Medulla oblongata (tissue), 1 donor: Measurements from ENCODE around the gene IL12RB2.
A peak's percentile ranks its signal among the peaks of the same experiment; 100 is the strongest.
"Not testable (repeated sequence)": the region's sequence is repeated elsewhere in the genome, so short reads cannot be mapped to it uniquely, and the experiment has no call there.

Experiments used
- DNase-seq: peaks from one replicate; pipeline ENCODE4 v3.0.0-alpha.2; 2015; ENCODE audit errors: extremely low spot score

The IL12RB2 gene

GRCh38 chr1:67394548-67394947 lies 86.9 kb downstream of the IL12RB2 start:
- no peak for DNase-seq

DNA sequence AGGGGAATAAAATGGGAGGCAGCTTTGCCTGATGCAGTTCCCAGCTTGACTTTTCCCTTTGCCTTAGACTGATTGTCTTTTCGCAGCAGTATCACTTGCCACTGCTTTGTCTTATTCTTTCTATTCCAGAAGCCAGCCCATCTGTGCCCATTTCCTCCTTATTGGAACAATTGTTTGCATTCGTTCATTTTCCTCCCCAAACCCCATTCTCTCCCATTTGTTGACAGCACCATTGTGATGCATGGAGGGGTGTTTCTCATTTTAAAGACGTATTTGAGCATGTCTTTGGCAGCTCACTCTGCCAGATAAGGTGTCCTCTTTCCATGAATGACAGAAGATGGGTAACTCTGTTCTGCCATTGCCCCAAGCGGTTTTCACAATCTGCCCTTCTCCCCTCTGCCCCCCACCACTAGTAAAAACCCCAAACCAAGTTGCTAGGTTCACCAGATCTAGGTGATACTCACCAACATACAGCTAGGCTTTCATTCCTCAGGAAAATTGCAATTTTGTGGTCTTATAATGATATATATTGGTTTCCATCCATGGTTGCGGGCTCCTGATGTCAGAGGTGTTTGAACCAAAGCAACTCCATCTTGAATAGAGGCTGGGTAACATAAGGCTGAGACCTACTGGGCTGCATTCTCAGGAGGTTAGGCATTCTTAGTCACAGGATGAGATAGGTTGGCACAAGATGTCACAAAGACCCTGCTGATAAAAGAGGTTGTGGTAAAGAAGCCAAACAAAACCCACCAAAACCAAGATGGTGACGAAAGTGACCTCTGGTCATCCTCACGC lies 91.7 kb downstream of the IL12RB2 start:
- no peak for DNase-seq

GRCh38 chr1:67400029-67400786 lies 92.5 kb downstream of the IL12RB2 start:
- DNase-seq = not testable (repeated sequence)

- no peak for DNase-seq
These were observed 93.8 kb downstream of the IL12RB2 start for GRCh38 chr1:67401443-67401842.

DNA sequence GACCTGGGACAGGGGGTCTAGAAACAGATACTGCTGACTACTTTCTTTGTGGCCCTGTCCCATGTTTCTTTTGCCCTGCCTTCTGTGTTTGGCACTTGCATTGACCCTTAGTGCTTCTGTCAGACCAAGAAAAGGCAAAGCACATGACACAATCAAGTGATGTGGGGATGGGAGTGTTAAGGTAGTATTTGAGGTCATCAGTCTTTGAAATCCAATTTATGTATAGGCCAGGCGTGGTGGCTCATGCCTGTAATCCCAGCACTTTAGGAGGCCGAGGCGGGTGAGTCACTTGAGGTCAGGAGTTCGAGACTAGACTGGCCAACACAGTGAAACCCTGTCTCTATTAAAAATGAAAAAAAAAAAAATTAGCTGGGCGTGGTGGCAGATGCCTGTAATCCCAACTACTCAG lies 96.5 kb downstream of the IL12RB2 start:
- DNase-seq = no peak

- no peak for DNase-seq
These were observed 98.0 kb downstream of the IL12RB2 start for GRCh38 chr1:67405473-67406245.

DNA sequence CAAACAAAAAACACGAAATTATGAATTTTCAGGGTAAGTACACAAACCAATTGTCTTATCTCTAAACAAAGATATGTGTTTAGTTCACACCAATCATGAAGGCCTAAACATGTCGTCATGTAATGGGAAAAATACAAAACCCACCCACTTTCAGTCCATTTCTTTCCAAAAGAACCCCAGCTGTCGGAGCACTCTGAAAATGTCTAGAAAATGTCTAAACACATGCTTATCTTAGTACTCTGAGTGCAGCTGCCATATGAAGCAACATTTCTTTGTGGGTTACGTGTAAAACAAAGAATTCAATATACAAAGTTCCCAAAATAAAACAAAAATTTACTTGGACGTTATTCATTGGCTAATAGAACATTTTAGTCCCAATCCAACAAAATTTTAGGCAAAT lies 99.8 kb downstream of the IL12RB2 start:
- DNase-seq = no peak

GRCh38 chr1:67408148-67408547 lies 100.5 kb downstream of the IL12RB2 start:
- no peak for DNase-seq

GRCh38 chr1:67413101-67413500 lies 105.4 kb downstream of the IL12RB2 start:
- DNase-seq = not testable (repeated sequence)

GRCh38 chr1:67414574-67414973 lies 106.9 kb downstream of the IL12RB2 start:
- DNase-seq = no peak

GRCh38 chr1:67415041-67415440 lies 107.4 kb downstream of the IL12RB2 start:
- no peak for DNase-seq

GRCh38 chr1:67417733-67418132 lies 110.1 kb downstream of the IL12RB2 start:
- DNase-seq = not testable (repeated sequence)

DNA sequence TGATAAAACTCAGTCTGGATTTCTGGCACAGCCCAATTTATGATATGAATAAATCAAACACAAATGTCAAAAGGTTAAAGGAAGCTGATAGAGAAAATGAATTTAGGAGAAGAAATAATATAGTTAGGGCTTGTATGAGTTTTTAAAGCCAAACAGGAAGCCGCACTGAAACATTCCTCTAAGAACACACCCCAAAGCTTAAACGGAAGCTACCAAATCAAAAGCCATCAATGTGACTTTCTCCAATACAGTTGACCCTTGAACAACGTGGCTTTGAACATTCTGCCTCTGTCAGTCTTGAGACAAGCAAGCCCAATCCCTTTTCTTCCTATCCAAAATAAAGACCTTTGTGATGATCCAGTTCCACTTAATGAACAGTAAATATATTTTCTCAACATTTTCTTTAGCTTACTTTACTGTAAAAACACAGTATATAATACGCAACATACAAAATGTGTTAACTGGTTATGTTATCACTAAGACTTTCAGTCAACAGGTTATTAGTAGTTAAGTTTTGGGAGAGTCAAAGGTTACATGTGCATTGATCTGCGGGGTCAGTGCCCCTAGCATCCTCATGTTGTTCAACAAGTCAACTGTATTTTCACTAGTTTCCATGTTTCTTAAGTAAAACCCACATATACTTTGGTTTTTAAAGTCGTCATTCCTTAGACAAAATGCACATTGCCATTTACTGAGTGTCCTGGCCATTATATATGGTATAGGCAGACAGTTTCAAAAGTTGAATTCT lies 111.3 kb downstream of the IL12RB2 start:
- DNase-seq = no peak

- DNase-seq = no peak
These were observed 113.3 kb downstream of the IL12RB2 start for GRCh38 chr1:67420835-67421492.

DNA sequence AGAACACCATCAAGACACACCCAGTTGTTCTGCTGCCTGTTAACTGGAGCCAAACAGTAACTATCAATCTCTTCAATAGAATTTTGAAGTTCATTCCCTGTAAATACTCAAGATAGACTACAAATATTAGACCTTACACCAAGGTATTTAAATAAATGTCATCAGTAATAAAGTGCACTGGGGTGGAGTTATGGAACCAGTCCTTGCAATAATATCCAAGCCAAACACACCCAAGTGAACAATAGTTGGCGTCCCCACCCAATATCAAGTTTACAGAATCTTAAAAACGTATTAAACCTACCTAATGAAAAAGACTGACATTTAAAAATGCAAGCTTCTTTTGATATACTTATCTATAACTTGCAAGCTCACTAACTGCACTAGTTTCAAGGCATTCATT lies 119.8 kb downstream of the IL12RB2 start:
- DNase-seq = no peak

DNA sequence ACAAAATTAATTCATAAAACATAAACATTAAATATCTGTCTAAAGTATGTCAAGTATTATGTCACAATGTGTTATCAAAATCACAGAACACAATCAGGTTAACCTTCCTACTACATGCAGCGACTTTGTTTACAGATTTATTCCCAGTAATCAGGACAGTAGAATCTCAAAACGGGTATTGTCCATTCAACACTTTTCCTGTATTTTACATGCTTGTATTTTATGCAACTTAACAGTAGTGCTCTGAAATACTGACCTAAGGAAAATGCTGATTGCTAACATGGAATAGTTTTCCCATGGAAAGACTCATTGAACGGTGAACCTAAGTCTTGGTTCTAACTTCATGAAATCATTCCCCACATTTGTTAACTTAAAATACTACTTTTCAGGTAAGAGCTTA lies 120.3 kb downstream of the IL12RB2 start:
- DNase-seq = peak; percentile 16

DNA sequence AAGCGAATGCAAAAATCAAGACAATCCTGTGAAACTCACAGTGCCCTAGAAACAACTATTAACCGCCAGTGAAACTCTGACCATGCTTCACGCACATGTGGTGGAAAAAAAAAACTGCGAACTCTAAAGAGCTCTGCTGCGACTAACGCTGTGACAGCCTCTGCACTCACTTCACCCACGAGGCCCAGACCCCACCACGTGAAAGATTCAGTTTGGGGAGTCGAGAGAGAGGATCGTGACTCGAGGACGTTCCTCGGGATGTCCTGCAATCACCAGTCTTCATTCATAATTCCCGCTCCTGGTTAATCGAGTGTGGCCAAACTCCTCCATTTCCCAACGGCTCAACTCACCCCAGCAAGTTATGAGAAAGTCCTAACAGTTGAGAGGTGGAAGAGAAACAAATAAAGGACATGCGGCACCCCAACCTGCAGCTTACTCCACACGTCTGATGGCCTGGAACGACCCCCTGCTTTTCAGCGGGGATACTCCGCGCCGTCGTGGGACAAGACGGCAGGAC lies 121.4 kb downstream of the IL12RB2 start:
- DNase-seq = peak; percentile 56

DNA sequence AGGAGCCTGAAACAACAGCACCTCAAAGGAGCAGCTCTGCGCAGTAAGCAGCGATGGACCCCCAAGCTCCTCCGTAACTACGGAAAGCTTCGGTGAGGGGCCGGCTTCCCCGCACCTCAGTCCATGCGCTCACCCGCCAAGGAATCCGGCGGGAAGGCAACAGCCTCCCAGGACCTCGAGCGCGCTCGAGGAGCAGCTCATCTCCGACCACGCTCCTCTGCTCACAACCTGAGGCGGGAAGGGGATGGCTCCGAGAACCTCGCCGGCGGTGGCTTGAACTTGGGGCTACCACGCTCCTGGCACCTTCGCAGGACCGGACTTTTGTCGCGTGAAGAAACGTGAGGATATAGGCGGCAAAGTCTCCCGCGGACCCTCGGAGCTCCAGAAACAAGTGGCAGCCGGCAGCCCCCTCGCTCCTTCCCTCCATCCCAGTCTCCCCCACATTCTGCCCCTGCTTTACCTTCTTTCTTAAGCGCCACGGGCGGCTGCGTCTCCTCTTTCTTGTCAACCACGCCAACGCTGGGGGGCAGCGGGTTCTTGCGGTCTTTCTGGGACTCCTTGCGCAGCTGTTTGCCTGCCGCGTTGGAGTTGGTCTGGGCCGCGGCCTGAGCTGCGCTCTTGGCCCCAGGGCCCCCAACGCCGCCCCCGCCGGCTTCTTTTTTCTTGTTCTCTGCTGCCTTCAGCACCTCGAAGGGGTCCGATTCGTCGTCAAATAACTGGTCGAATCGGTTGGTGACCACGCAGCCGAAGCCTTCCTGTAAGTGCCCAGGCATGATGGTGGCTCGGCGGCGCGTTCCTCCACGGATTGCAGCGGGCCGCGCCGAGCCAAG lies 122.1 kb downstream of the IL12RB2 start:
- peak; percentile 26 for DNase-seq

GRCh38 chr1:67430358-67431155 lies 122.9 kb downstream of the IL12RB2 start, which contains the start of gene SERBP1:
Gene SERBP1, minus strand, starts transcription at chr1:67430402. Its CDS starts 102 bp downstream, at chr1:67430300.
- peak; percentile 98 for DNase-seq
